T-cell (primary cell): ENCODE data around the gene ARF1. TPM values are rescaled to one million over a fixed set of nuclear protein-coding genes. Genes with fewer than 3 reads are reported as not detected.

Source experiments
- ATAC-seq, 4 experiments: fragments of 200-7000 bp in 3 of 4; fragments of 150-1000 bp in 1 of 4; cut with Tn5 transposase; replicated peaks in 1 of 4; 1 replicate in 3 of 4; 2 replicates in 1 of 4; pipeline ENCODE4 v1.10.0; 2021; ENCODE audit warnings: moderate library complexity in 3 of 4, mild to moderate bottlenecking in 2 of 4, moderate number of reproducible peaks in 1 of 4
- CTCF ChIA-PET, 2 donors: fragments of 300-600 bp; sonication (Branson Sonifier 250); formaldehyde crosslinking; loops; one replicate each; lab custom pipeline; 2022; ENCODE audit warnings: antibody characterized with exemption in 2 of 2; lab: Charles Lee
- POLR2A ChIA-PET, 2 donors: fragments of 300-600 bp; sonication (Branson Sonifier 250); formaldehyde crosslinking; loops; one replicate each; lab custom pipeline; 2022; ENCODE audit warnings: antibody characterized with exemption in 2 of 2; lab: Charles Lee
- DNase-seq, 35 experiments: peaks; one replicate each; pipeline versions ENCODE4 v3.0.0 to v3.0.0-alpha.2; 2013 to 2023
- H3K27ac ChIP-seq: one replicate; pipeline ENCODE4 v1.5.1; 2013; ENCODE audit warnings: low read length
- H3K27me3 ChIP-seq, 2 experiments: replicated peaks in 1 of 2; 1 replicate in 1 of 2; 2 replicates in 1 of 2; pipeline versions ENCODE4 v1.6.1 to v1.7.0; 2013; ENCODE audit warnings: low read length in 1 of 2, mixed read lengths in 1 of 2; ENCODE audit not compliant: control insufficient read depth in 2 of 2, insufficient read depth in 2 of 2; ENCODE audit errors: extremely low read depth in 1 of 2
- H3K36me3 ChIP-seq, 2 donors: 1 replicate in 1 of 2; 2 replicates in 1 of 2; pipeline versions ENCODE4 v1.6.1 to v1.7.0; 2013; ENCODE audit warnings: low read length in 1 of 2; ENCODE audit not compliant: control insufficient read depth in 2 of 2, insufficient read depth in 1 of 2; ENCODE audit errors: extremely low read depth in 1 of 2
- H3K4me1 ChIP-seq, 2 experiments: 1 replicate in 1 of 2; 2 replicates in 1 of 2; pipeline versions ENCODE4 v1.6.1 to v1.7.0; 2013; ENCODE audit warnings: low read length in 2 of 2, mixed read lengths in 1 of 2; ENCODE audit not compliant: insufficient read depth in 2 of 2, control insufficient read depth in 1 of 2; ENCODE audit errors: extremely low read depth in 1 of 2
- H3K4me3 ChIP-seq, 2 donors: 1 replicate in 1 of 2; 2 replicates in 1 of 2; pipeline versions ENCODE4 v1.5.1 to v1.7.0; 2013; ENCODE audit warnings: mild to moderate bottlenecking in 2 of 2, low read length in 1 of 2, moderate library complexity in 1 of 2; ENCODE audit not compliant: control insufficient read depth in 1 of 2; ENCODE audit errors: extremely low read depth in 1 of 2
- H3K9me3 ChIP-seq: 2 replicates; pipeline ENCODE4 v1.7.0; 2013
- H3K27ac Mint-ChIP-seq, 2 donors: one replicate each; pipeline ENCODE4 v1.8.0; 2020 to 2021; ENCODE audit warnings: mild to moderate bottlenecking in 2 of 2, mixed read lengths in 2 of 2
- H3K27me3 Mint-ChIP-seq, 2 donors: one replicate each; pipeline ENCODE4 v1.8.0; 2021 to 2022; ENCODE audit warnings: mixed read lengths in 2 of 2
- H3K36me3 Mint-ChIP-seq: one replicate; pipeline ENCODE4 v1.8.0; 2021; ENCODE audit warnings: mixed read lengths
- H3K4me1 Mint-ChIP-seq, 3 donors: one replicate each; pipeline ENCODE4 v1.8.0; 2020 to 2022; ENCODE audit warnings: mixed read lengths in 3 of 3, mild to moderate bottlenecking in 1 of 3
- H3K4me3 Mint-ChIP-seq, 3 donors: one replicate each; pipeline ENCODE4 v1.8.0; 2020 to 2022; ENCODE audit warnings: mild to moderate bottlenecking in 3 of 3, mixed read lengths in 3 of 3, moderate library complexity in 3 of 3
- H3K9me3 Mint-ChIP-seq, 3 donors: one replicate each; pipeline ENCODE4 v1.8.0; 2020 to 2022; ENCODE audit warnings: mixed read lengths in 3 of 3
- WGBS: methylation state at CpG from one replicate; pipeline ENCODE4 v1.1.5; 2013; ENCODE audit warnings: missing lambda C conversion rate; ENCODE audit not compliant: insufficient coverage; 5-methylcytosine and 5-hydroxymethylcytosine counted together
- total RNA-seq, 35 experiments: library from RNA in 6 of 35; stranded (reverse) in 6 of 35; fragments of 120-200 nt in 1 of 35; gene quantifications; one replicate each; pipeline versions ENCODE4 v1.2.1 to v1.2.4 and lab custom pipeline; 2013 to 2026

Gene ARF1
- total RNA-seq, 5 donors from 2014 or later (not counting 1 experiment from before 2014, with no cell fraction given), result 232 to 309 (median 258) TPM

- CTCF ChIA-PET, result interaction anchor here in 1 of 2 donors (0.5 to 2.1 kb wide), 3 partner anchors 22 to 319 kb away, joined by 3 to 15 read pairs (median 4); partner anchors contain the start of gene IBA57
- POLR2A ChIA-PET, result interaction anchor here (0.6 to 0.8 kb wide), 4 partner anchors 26 to 566 kb away, joined by 3 to 4 read pairs (median 3); no protein-coding TSS in a partner anchor
- Mint-ChIP-seq H3K27ac (peak within 1 kb of the TSS; percentile 96 to 98), H3K27me3 (peaks cover 0 to 4% of the 10 kb centered on the region in 2 donors), H3K36me3 (no peaks in the 10 kb centered on the region), H3K9me3 (no peaks in the 10 kb centered on the region), H3K4me1 (peaks cover 41 to 49% (median 47%) of the 10 kb centered on the region in 3 donors), H3K4me3 (peak within 1 kb of the TSS; percentile 94 to 96 (median 95))
- peaks cover 12 to 65% of the 10 kb centered on the region in 2 experiments for H3K4me1 ChIP-seq
- H3K36me3 ChIP-seq, result peaks cover 1 to 4% of the 10 kb centered on the region in 2 donors
- H3K4me3 ChIP-seq, result peak within 1 kb of the TSS; percentile 85 to 97
- DNase-seq, result peak; percentile 99 to 100 (median 100)
- H3K27ac ChIP-seq, result peak within 1 kb of the TSS; percentile 98
- H3K9me3 ChIP-seq, result no peaks in the 10 kb centered on the region
- ATAC-seq, result peak; percentile 87 to 96 (median 92)
- under 1% methylated on average over 92 of the region's 95 CpGs for WGBS
- H3K27me3 ChIP-seq, result no peaks in the 10 kb centered on the region
These were observed 57.6 kb downstream of the ARF1 start, which contains the start of gene GUK1 for GRCh38 chr1:228139931-228140723. Gene GUK1 (plus strand): TSS chr1:228140279. CDS start chr1:228140303, 24 bp downstream.

- Mint-ChIP-seq H3K4me1 (peaks cover 41 to 51% (median 48%) of the 10 kb centered on the region in 3 donors), H3K36me3 (no peaks in the 10 kb centered on the region)
These were observed 58.3 kb downstream of the ARF1 start for GRCh38 chr1:228140724-228141225.

GRCh38 chr1:228141226-228142044, 58.9 kb downstream of the ARF1 start:
- peaks cover 41 to 52% (median 48%) of the 10 kb centered on the region in 3 donors for H3K4me1 Mint-ChIP-seq
- H3K4me3 Mint-ChIP-seq, result peak overlapping the region; percentile 94 to 96 (median 95)
- peaks cover 8 to 14% of the 10 kb centered on the region in 2 donors for H3K36me3 ChIP-seq
- peak in 3 of 35 experiments; percentile 13 to 62 (median 25) for DNase-seq
- no peaks in the 10 kb centered on the region for H3K9me3 ChIP-seq
- H3K4me1 ChIP-seq, result peaks cover 12 to 76% of the 10 kb centered on the region in 2 experiments
- H3K9me3 Mint-ChIP-seq, result no peaks in the 10 kb centered on the region
- peak overlapping the region; percentile 98 for H3K27ac ChIP-seq
- H3K36me3 Mint-ChIP-seq, result peaks cover under 1% of the 10 kb centered on the region
- H3K4me3 ChIP-seq, result peak overlapping the region; percentile 85 to 97
- H3K27ac Mint-ChIP-seq, result peak overlapping the region; percentile 95 to 98
- no peak for ATAC-seq
- no peaks in the 10 kb centered on the region for H3K27me3 Mint-ChIP-seq
- 21% methylated on average over 24 of the region's 27 CpGs for WGBS
- CTCF ChIA-PET, result interaction anchor here in 1 of 2 donors (2.1 kb wide), 1 partner anchor 25 kb away, joined by 15 read pairs; the partner anchor contains the start of gene IBA57
- POLR2A ChIA-PET, result interaction anchor here in 1 of 2 donors (0.6 kb wide), 1 partner anchor 21 kb away, joined by 4 read pairs; no protein-coding TSS in a partner anchor
- no peaks in the 10 kb centered on the region for H3K27me3 ChIP-seq

More at GRCh38 chr1:228140724-228141225, 58.3 kb downstream of the ARF1 start:
- 2% methylated on average over 22 of the region's 25 CpGs for WGBS
- Histone ChIP-seq H3K4me3 (peak overlapping the region; percentile 85 to 97), H3K36me3 (peaks cover 7% of the 10 kb centered on the region in 2 donors), H3K27me3 (no peaks in the 10 kb centered on the region), H3K4me1 (peaks cover 12 to 71% of the 10 kb centered on the region in 2 experiments), H3K27ac (peak overlapping the region; percentile 98), H3K9me3 (no peaks in the 10 kb centered on the region)
- H3K27ac Mint-ChIP-seq, result peak overlapping the region; percentile 95 to 98
- ChIA-PET CTCF (interaction anchor here in 1 of 2 donors (0.7 to 2.1 kb wide), 2 partner anchors 21 to 25 kb away, joined by 3 to 15 read pairs; partner anchors contain the start of gene IBA57), POLR2A (interaction anchor here in 1 of 2 donors (0.6 to 0.8 kb wide), 3 partner anchors 26 to 567 kb away, joined by 3 to 4 read pairs (median 3); no protein-coding TSS in a partner anchor)
- DNase-seq, result peak in 2 of 35 experiments; percentile 14 to 28
- peak overlapping the region; percentile 94 to 96 (median 95) for H3K4me3 Mint-ChIP-seq
- ATAC-seq, result no peak
- no peaks in the 10 kb centered on the region for H3K9me3 Mint-ChIP-seq
- H3K27me3 Mint-ChIP-seq, result peaks cover 0 to 2% of the 10 kb centered on the region in 2 donors

GRCh38 chr1:228142155-228142691, 59.7 kb downstream of the ARF1 start:
- Histone ChIP-seq H3K9me3 (no peaks in the 10 kb centered on the region), H3K36me3 (peaks cover 8 to 22% of the 10 kb centered on the region in 2 donors), H3K4me1 (peaks cover 11 to 75% of the 10 kb centered on the region in 2 experiments), H3K27ac (peak overlapping the region; percentile 98), H3K4me3 (peak overlapping the region in 1 of 2 donors; percentile 97), H3K27me3 (no peaks in the 10 kb centered on the region)
- peak in 3 of 35 experiments; percentile 11 to 29 (median 12) for DNase-seq
- WGBS, result 53% methylated on average over 10 of the region's 16 CpGs
- H3K4me3 Mint-ChIP-seq, result peak overlapping the region; percentile 94 to 96 (median 95)
- no peak for ATAC-seq
- peaks cover 41 to 47% (median 44%) of the 10 kb centered on the region in 3 donors for H3K4me1 Mint-ChIP-seq
- H3K9me3 Mint-ChIP-seq, result no peaks in the 10 kb centered on the region
- H3K27me3 Mint-ChIP-seq, result no peaks in the 10 kb centered on the region
- CTCF ChIA-PET, result interaction anchor here in 1 of 2 donors (2.1 kb wide), 1 partner anchor 24 kb away, joined by 15 read pairs; the partner anchor contains the start of gene IBA57
- POLR2A ChIA-PET, result no interaction called here
- H3K36me3 Mint-ChIP-seq, result peaks cover 3% of the 10 kb centered on the region
- peak overlapping the region; percentile 49 to 98 for H3K27ac Mint-ChIP-seq

GRCh38 chr1:228142701-228143136, 60.2 kb downstream of the ARF1 start:
- ChIA-PET CTCF (no interaction called here), POLR2A (no interaction called here)
- H3K9me3 ChIP-seq, result no peaks in the 10 kb centered on the region
- Mint-ChIP-seq H3K4me1 (peaks cover 41 to 47% (median 44%) of the 10 kb centered on the region in 3 donors), H3K27me3 (no peaks in the 10 kb centered on the region), H3K4me3 (peak overlapping the region; percentile 94 to 96 (median 95)), H3K36me3 (peaks cover 3% of the 10 kb centered on the region), H3K27ac (peak overlapping the region; percentile 49 to 98), H3K9me3 (no peaks in the 10 kb centered on the region)
- peaks cover 0 to under 1% of the 10 kb centered on the region in 2 experiments for H3K27me3 ChIP-seq
- peak overlapping the region; percentile 98 for H3K27ac ChIP-seq
- peaks cover 11 to 75% of the 10 kb centered on the region in 2 experiments for H3K4me1 ChIP-seq
- ATAC-seq (no peak), DNase-seq (no peak)
- 54% methylated on average over 7 of the region's 11 CpGs for WGBS
- H3K36me3 ChIP-seq, result peaks cover 8 to 26% of the 10 kb centered on the region in 2 donors
- H3K4me3 ChIP-seq, result no peak overlapping the region
